Measurements from ENCODE around the gene FTHL17. TPM values are rescaled to one million over a fixed set of nuclear protein-coding genes. Genes with fewer than 3 reads are reported as not detected.

Gene FTHL17
- polyA plus RNA-seq, 2 donors = not detected

- Histone ChIP-seq H3K27me3 (ENCODE audit: control insufficient read depth in 1 of 2, insufficient read depth in 2 of 2, low read length in 2 of 2) (no peaks in the 10 kb centered on the region), H3K36me3 (ENCODE audit: control insufficient read depth in 2 of 2, insufficient read depth in 2 of 2, low read length in 1 of 2) (no peaks in the 10 kb centered on the region), H3K27ac (ENCODE audit: low read depth in 2 of 2, low read length in 1 of 2) (no peak overlapping the region), H3K4me3 (ENCODE audit: low read depth in 1 of 2, low read length in 2 of 2) (no peak overlapping the region), H3K9me3 (ENCODE audit: control insufficient read depth in 2 of 2, insufficient read depth in 1 of 2, low read depth in 1 of 2, low read length in 1 of 2) (peaks cover 0 to 3% of the 10 kb centered on the region in 2 donors), H3K4me1 (ENCODE audit: control insufficient read depth in 2 of 2, insufficient read depth in 2 of 2, low read length in 1 of 2) (no peaks in the 10 kb centered on the region)
- 43 to 51% methylated on average over 3 of the region's 3 CpGs for WGBS, 2 donors
Measured at GRCh38 chrX:31092970-31093638, 21.3 kb upstream of the FTHL17 start.

GRCh38 chrX:31092476-31092875 lies 20.6 kb upstream of the FTHL17 start:
- Histone ChIP-seq H3K27ac (ENCODE audit: low read depth in 2 of 2, low read length in 1 of 2) (no peak overlapping the region), H3K27me3 (ENCODE audit: control insufficient read depth in 1 of 2, insufficient read depth in 2 of 2, low read length in 2 of 2) (no peaks in the 10 kb centered on the region), H3K9me3 (ENCODE audit: control insufficient read depth in 2 of 2, insufficient read depth in 1 of 2, low read depth in 1 of 2, low read length in 1 of 2) (peaks cover 0 to 3% of the 10 kb centered on the region in 2 donors), H3K4me3 (ENCODE audit: low read depth in 1 of 2, low read length in 2 of 2) (no peak overlapping the region), H3K4me1 (ENCODE audit: control insufficient read depth in 2 of 2, insufficient read depth in 2 of 2, low read length in 1 of 2) (no peaks in the 10 kb centered on the region), H3K36me3 (ENCODE audit: control insufficient read depth in 2 of 2, insufficient read depth in 2 of 2, low read length in 1 of 2) (no peaks in the 10 kb centered on the region)
- 28 to 39% methylated on average over 3 of the region's 3 CpGs for WGBS, 2 donors

- Histone ChIP-seq H3K4me1 (ENCODE audit: control insufficient read depth in 2 of 2, insufficient read depth in 2 of 2, low read length in 1 of 2) (no peaks in the 10 kb centered on the region), H3K27me3 (ENCODE audit: control insufficient read depth in 1 of 2, insufficient read depth in 2 of 2, low read length in 2 of 2) (no peaks in the 10 kb centered on the region), H3K36me3 (ENCODE audit: control insufficient read depth in 2 of 2, insufficient read depth in 2 of 2, low read length in 1 of 2) (no peaks in the 10 kb centered on the region), H3K9me3 (ENCODE audit: control insufficient read depth in 2 of 2, insufficient read depth in 1 of 2, low read depth in 1 of 2, low read length in 1 of 2) (peaks cover 0 to 3% of the 10 kb centered on the region in 2 donors), H3K27ac (ENCODE audit: low read depth in 2 of 2, low read length in 1 of 2) (no peak overlapping the region), H3K4me3 (ENCODE audit: low read depth in 1 of 2, low read length in 2 of 2) (no peak overlapping the region)
- 59% methylated on average over 1 of the region's 1 CpG for WGBS, 2 donors
Measured at GRCh38 chrX:31091819-31092218, 20.0 kb upstream of the FTHL17 start.

- no peaks in the 10 kb centered on the region for H3K27me3 ChIP-seq (ENCODE audit: control insufficient read depth in 1 of 2, insufficient read depth in 2 of 2, low read length in 2 of 2)
- H3K4me1 ChIP-seq (ENCODE audit: control insufficient read depth in 2 of 2, insufficient read depth in 2 of 2, low read length in 1 of 2) = no peaks in the 10 kb centered on the region
- no peaks in the 10 kb centered on the region for H3K36me3 ChIP-seq (ENCODE audit: control insufficient read depth in 2 of 2, insufficient read depth in 2 of 2, low read length in 1 of 2)
- H3K27ac ChIP-seq (ENCODE audit: low read depth in 2 of 2, low read length in 1 of 2) = no peak overlapping the region
- H3K4me3 ChIP-seq (ENCODE audit: low read depth in 1 of 2, low read length in 2 of 2) = no peak overlapping the region
- H3K9me3 ChIP-seq (ENCODE audit: control insufficient read depth in 2 of 2, insufficient read depth in 1 of 2, low read depth in 1 of 2, low read length in 1 of 2) = peaks cover 0 to 4% of the 10 kb centered on the region in 2 donors
- 78 to 96% methylated on average over 2 of the region's 2 CpGs for WGBS, 2 donors
Measured at GRCh38 chrX:31074522-31074921, 2.7 kb upstream of the FTHL17 start.

- Histone ChIP-seq H3K27me3 (ENCODE audit: control insufficient read depth in 1 of 2, insufficient read depth in 2 of 2, low read length in 2 of 2) (no peaks in the 10 kb centered on the region), H3K27ac (ENCODE audit: low read depth in 2 of 2, low read length in 1 of 2) (no peak overlapping the region), H3K9me3 (ENCODE audit: control insufficient read depth in 2 of 2, insufficient read depth in 1 of 2, low read depth in 1 of 2, low read length in 1 of 2) (peaks cover 0 to 4% of the 10 kb centered on the region in 2 donors), H3K36me3 (ENCODE audit: control insufficient read depth in 2 of 2, insufficient read depth in 2 of 2, low read length in 1 of 2) (no peaks in the 10 kb centered on the region), H3K4me1 (ENCODE audit: control insufficient read depth in 2 of 2, insufficient read depth in 2 of 2, low read length in 1 of 2) (no peaks in the 10 kb centered on the region), H3K4me3 (ENCODE audit: low read depth in 1 of 2, low read length in 2 of 2) (no peak overlapping the region)
- WGBS, 2 donors = 76 to 77% methylated on average over 18 of the region's 18 CpGs
Measured at GRCh38 chrX:31071262-31071661, 579 bp downstream of the FTHL17 start.

GRCh38 chrX:31070057-31070468 lies 1.8 kb downstream of the FTHL17 start:
- H3K4me1 ChIP-seq (ENCODE audit: control insufficient read depth in 2 of 2, insufficient read depth in 2 of 2, low read length in 1 of 2) = no peaks in the 10 kb centered on the region
- no peaks in the 10 kb centered on the region for H3K36me3 ChIP-seq (ENCODE audit: control insufficient read depth in 2 of 2, insufficient read depth in 2 of 2, low read length in 1 of 2)
- peaks cover 0 to 4% of the 10 kb centered on the region in 2 donors for H3K9me3 ChIP-seq (ENCODE audit: control insufficient read depth in 2 of 2, insufficient read depth in 1 of 2, low read depth in 1 of 2, low read length in 1 of 2)

GRCh38 chrX:31063114-31063513 lies 8.7 kb downstream of the FTHL17 start:
- Histone ChIP-seq H3K27me3 (ENCODE audit: control insufficient read depth in 1 of 2, insufficient read depth in 2 of 2, low read length in 2 of 2) (no peaks in the 10 kb centered on the region), H3K4me1 (ENCODE audit: control insufficient read depth in 2 of 2, insufficient read depth in 2 of 2, low read length in 1 of 2) (no peaks in the 10 kb centered on the region), H3K36me3 (ENCODE audit: control insufficient read depth in 2 of 2, insufficient read depth in 2 of 2, low read length in 1 of 2) (no peaks in the 10 kb centered on the region), H3K4me3 (ENCODE audit: low read depth in 1 of 2, low read length in 2 of 2) (no peak overlapping the region), H3K27ac (ENCODE audit: low read depth in 2 of 2, low read length in 1 of 2) (no peak overlapping the region), H3K9me3 (ENCODE audit: control insufficient read depth in 2 of 2, insufficient read depth in 1 of 2, low read depth in 1 of 2, low read length in 1 of 2) (no peaks in the 10 kb centered on the region)
- WGBS, 2 donors = 67 to 90% methylated on average over 1 of the region's 1 CpG

More at GRCh38 chrX:31070057-31070468, 1.8 kb downstream of the FTHL17 start:
- Histone ChIP-seq H3K27me3 (ENCODE audit: control insufficient read depth in 1 of 2, insufficient read depth in 2 of 2, low read length in 2 of 2) (no peaks in the 10 kb centered on the region), H3K4me3 (ENCODE audit: low read depth in 1 of 2, low read length in 2 of 2) (no peak overlapping the region), H3K27ac (ENCODE audit: low read depth in 2 of 2, low read length in 1 of 2) (no peak overlapping the region)

- WGBS, 2 donors = 58 to 71% methylated on average over 3 of the region's 3 CpGs
- H3K27ac ChIP-seq (ENCODE audit: low read depth in 2 of 2, low read length in 1 of 2) = no peak overlapping the region
- H3K4me1 ChIP-seq (ENCODE audit: control insufficient read depth in 2 of 2, insufficient read depth in 2 of 2, low read length in 1 of 2) = no peaks in the 10 kb centered on the region
- H3K9me3 ChIP-seq (ENCODE audit: control insufficient read depth in 2 of 2, insufficient read depth in 1 of 2, low read depth in 1 of 2, low read length in 1 of 2) = no peaks in the 10 kb centered on the region
- H3K27me3 ChIP-seq (ENCODE audit: control insufficient read depth in 1 of 2, insufficient read depth in 2 of 2, low read length in 2 of 2) = no peaks in the 10 kb centered on the region
- H3K36me3 ChIP-seq (ENCODE audit: control insufficient read depth in 2 of 2, insufficient read depth in 2 of 2, low read length in 1 of 2) = no peaks in the 10 kb centered on the region
- H3K4me3 ChIP-seq (ENCODE audit: low read depth in 1 of 2, low read length in 2 of 2) = no peak overlapping the region
Measured at GRCh38 chrX:31061091-31061490, 10.8 kb downstream of the FTHL17 start.

GRCh38 chrX:31060016-31060415 lies 11.8 kb downstream of the FTHL17 start:
- 50 to 62% methylated on average over 4 of the region's 4 CpGs for WGBS, 2 donors
- Histone ChIP-seq H3K9me3 (ENCODE audit: control insufficient read depth in 2 of 2, insufficient read depth in 1 of 2, low read depth in 1 of 2, low read length in 1 of 2) (no peaks in the 10 kb centered on the region), H3K4me3 (ENCODE audit: low read depth in 1 of 2, low read length in 2 of 2) (no peak overlapping the region), H3K4me1 (ENCODE audit: control insufficient read depth in 2 of 2, insufficient read depth in 2 of 2, low read length in 1 of 2) (no peaks in the 10 kb centered on the region), H3K36me3 (ENCODE audit: control insufficient read depth in 2 of 2, insufficient read depth in 2 of 2, low read length in 1 of 2) (no peaks in the 10 kb centered on the region), H3K27me3 (ENCODE audit: control insufficient read depth in 1 of 2, insufficient read depth in 2 of 2, low read length in 2 of 2) (no peaks in the 10 kb centered on the region), H3K27ac (ENCODE audit: low read depth in 2 of 2, low read length in 1 of 2) (no peak overlapping the region)

GRCh38 chrX:31058284-31058683 lies 13.6 kb downstream of the FTHL17 start:
- WGBS, 2 donors = 60 to 67% methylated on average over 7 of the region's 7 CpGs
- H3K9me3 ChIP-seq (ENCODE audit: control insufficient read depth in 2 of 2, insufficient read depth in 1 of 2, low read depth in 1 of 2, low read length in 1 of 2) = no peaks in the 10 kb centered on the region

More at GRCh38 chrX:31058284-31058683, 13.6 kb downstream of the FTHL17 start:
- Histone ChIP-seq H3K36me3 (ENCODE audit: control insufficient read depth in 2 of 2, insufficient read depth in 2 of 2, low read length in 1 of 2) (no peaks in the 10 kb centered on the region), H3K27ac (ENCODE audit: low read depth in 2 of 2, low read length in 1 of 2) (no peak overlapping the region), H3K4me1 (ENCODE audit: control insufficient read depth in 2 of 2, insufficient read depth in 2 of 2, low read length in 1 of 2) (no peaks in the 10 kb centered on the region), H3K27me3 (ENCODE audit: control insufficient read depth in 1 of 2, insufficient read depth in 2 of 2, low read length in 2 of 2) (no peaks in the 10 kb centered on the region), H3K4me3 (ENCODE audit: low read depth in 1 of 2, low read length in 2 of 2) (no peak overlapping the region)
